K562 (cell line): Measurements from ENCODE around the gene ZNF460. TPM values are rescaled to one million over a fixed set of nuclear protein-coding genes. Genes with fewer than 3 reads are reported as not detected.
A peak's percentile ranks its signal among the peaks of the same experiment; 100 is the strongest.

Experiments used
- CSDE1 ChIP-seq, 2 experiments: fragments of 450-650 bp; IDR thresholded peaks; 2 replicates each; pipeline ENCODE4 v1.6.1; 2016; ENCODE audit warnings: mild to moderate bottlenecking in 1 of 2
- HMGN3 ChIP-seq: IDR thresholded peaks from 2 replicates; pipeline ENCODE4 v1.6.1; 2011; ENCODE audit warnings: borderline replicate concordance, low read depth, mild to moderate bottlenecking, mixed read lengths, low read length; ENCODE audit not compliant: insufficient read length; ENCODE audit errors: extremely low read depth
- POU5F1 ChIP-seq: fragments of 150-350 bp; IDR thresholded peaks from 2 replicates; pipeline ENCODE4 v1.6.1; 2014; ENCODE audit warnings: borderline replicate concordance, low read length, low read depth, mild to moderate bottlenecking; ENCODE audit not compliant: partially characterized antibody
- polyA plus RNA-seq, 8 experiments: library from polyadenylated mRNA; depleted of rRNA in 4 of 8; stranded (reverse) in 5 of 8; unstranded in 3 of 8; fragments of >200 nt; fragmentation: Nextera tagmentation in 2 of 8; fragmentation: Illumina TruSeq in 1 of 8; extraction: Ambion mirVana in 2 of 8; extraction: Trizol in 1 of 8; gene quantifications; 2 replicates each; pipeline versions ENCODE4 v1.2.1 to v1.2.3, GENCODE V29; 2011 to 2014; ENCODE audit warnings: inconsistent platforms in 1 of 8, missing spikeins in 1 of 8
- total RNA-seq, 7 experiments: library from RNA; depleted of rRNA in 6 of 7; stranded (reverse); fragments of >200 nt in 6 of 7; fragmentation: Illumina TruSeq in 2 of 7; extraction: Trizol in 2 of 7; gene quantifications; 2 replicates each; pipeline versions ENCODE4 v1.2.1 to v1.2.3, GENCODE V29; 2011 to 2021; ENCODE audit warnings: low replicate concordance in 1 of 7
- TF ChIP-seq, protein P1 (sequence below), 3 experiments: fragments of 200-800 bp in 1 of 3; fragments of 250-450 bp in 1 of 3; fragments of 450-650 bp in 1 of 3; sonication (Bioruptor Pico) in 1 of 3; sonication (Bioruptor generic) in 1 of 3; formaldehyde crosslinking in 1 of 3; IDR thresholded peaks; 2 replicates each; pipeline versions ENCODE4 v1.6.1 to v1.8.0; 2016 to 2022; ENCODE audit warnings: mild to moderate bottlenecking in 2 of 3, missing genetic modification characterization in 2 of 3, missing compliant biosample characterization in 1 of 3, moderate library complexity in 1 of 3
- TF ChIP-seq, protein P2 (sequence below): sonication (generic); formaldehyde crosslinking; IDR thresholded peaks from 2 replicates; pipeline ENCODE4 v1.9.0; 2022; ENCODE audit warnings: mild to moderate bottlenecking, missing genetic modification reagents
- TF ChIP-seq, protein P3 (sequence below): sonication (generic); formaldehyde crosslinking; IDR thresholded peaks from 2 replicates; pipeline ENCODE4 v1.8.1; 2022; ENCODE audit warnings: missing genetic modification reagents
- TF ChIP-seq, protein P4 (sequence below): fragments of 450-650 bp; formaldehyde crosslinking; IDR thresholded peaks from 2 replicates; pipeline ENCODE4 v1.4.0; 2022; ENCODE audit warnings: missing genetic modification characterization
- TF ChIP-seq, protein P5 (sequence below): IDR thresholded peaks from 2 replicates; pipeline ENCODE4 v1.6.1; 2014; ENCODE audit warnings: antibody characterized with exemption

Gene ZNF460
- total and polyA plus RNA-seq, 9 of the 15 experiments (the other 6 are each of a cell fraction or from before 2014, with no cell fraction given): 0.45 to 36.2 (median 16.6) TPM

DNA sequence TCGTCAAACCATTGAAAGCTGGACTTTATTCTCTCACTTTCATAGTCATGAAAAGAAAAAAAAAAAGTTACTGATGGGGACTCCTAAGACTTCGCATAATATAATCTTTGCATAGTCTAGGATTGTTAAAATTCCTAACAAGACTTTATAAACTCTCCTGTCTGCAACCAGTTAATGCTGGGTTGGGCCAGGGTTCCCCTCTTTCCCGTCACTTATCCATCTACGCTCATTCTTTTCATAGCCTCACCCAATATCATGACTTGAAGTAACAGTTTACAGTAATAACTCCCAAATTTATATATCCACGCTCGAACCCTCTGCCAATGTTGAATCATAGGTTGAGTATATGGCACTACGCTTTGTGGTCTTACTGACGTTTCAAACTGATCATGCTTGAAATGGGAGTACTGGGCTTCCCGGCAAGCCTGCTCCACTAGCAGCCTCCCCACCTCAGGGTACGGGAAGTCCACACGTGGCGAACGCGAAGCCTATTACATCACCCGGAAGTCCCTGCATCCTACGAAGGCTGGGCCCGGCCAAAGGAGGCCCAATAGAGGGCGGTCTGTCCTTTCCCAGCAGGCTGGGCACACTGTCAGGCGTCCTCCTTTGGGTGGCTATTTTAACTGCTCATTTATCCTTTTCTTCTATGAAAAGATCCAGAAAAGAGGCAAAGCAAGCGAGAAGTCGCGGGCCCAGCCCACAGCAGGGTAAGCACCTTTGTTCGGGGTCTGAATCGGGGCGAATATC, 694 bp upstream of the ZNF460 start (continued):
- TF ChIP-seq, protein P1, sequence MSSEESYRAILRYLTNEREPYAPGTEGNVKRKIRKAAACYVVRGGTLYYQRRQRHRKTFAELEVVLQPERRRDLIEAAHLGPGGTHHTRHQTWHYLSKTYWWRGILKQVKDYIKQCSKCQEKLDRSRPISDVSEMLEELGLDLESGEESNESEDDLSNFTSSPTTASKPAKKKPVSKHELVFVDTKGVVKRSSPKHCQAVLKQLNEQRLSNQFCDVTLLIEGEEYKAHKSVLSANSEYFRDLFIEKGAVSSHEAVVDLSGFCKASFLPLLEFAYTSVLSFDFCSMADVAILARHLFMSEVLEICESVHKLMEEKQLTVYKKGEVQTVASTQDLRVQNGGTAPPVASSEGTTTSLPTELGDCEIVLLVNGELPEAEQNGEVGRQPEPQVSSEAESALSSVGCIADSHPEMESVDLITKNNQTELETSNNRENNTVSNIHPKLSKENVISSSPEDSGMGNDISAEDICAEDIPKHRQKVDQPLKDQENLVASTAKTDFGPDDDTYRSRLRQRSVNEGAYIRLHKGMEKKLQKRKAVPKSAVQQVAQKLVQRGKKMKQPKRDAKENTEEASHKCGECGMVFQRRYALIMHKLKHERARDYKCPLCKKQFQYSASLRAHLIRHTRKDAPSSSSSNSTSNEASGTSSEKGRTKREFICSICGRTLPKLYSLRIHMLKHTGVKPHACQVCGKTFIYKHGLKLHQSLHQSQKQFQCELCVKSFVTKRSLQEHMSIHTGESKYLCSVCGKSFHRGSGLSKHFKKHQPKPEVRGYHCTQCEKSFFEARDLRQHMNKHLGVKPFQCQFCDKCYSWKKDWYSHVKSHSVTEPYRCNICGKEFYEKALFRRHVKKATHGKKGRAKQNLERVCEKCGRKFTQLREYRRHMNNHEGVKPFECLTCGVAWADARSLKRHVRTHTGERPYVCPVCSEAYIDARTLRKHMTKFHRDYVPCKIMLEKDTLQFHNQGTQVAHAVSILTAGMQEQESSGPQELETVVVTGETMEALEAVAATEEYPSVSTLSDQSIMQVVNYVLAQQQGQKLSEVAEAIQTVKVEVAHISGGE (CRISPR knock-in tag; IDR thresholded peaks at IDR 0.05): peak in 1 of 3 experiments; percentile 64; a peak in 2 of 6 replicates
- TF ChIP-seq CSDE1 (IDR thresholded peaks at IDR 0.05) (no peak), POU5F1 (no peak), HMGN3 (no peak)
- TF ChIP-seq, protein P2, sequence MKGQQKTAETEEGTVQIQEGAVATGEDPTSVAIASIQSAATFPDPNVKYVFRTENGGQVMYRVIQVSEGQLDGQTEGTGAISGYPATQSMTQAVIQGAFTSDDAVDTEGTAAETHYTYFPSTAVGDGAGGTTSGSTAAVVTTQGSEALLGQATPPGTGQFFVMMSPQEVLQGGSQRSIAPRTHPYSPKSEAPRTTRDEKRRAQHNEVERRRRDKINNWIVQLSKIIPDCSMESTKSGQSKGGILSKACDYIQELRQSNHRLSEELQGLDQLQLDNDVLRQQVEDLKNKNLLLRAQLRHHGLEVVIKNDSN (CRISPR knock-in tag): peak; percentile 75
- TF ChIP-seq, protein P3, sequence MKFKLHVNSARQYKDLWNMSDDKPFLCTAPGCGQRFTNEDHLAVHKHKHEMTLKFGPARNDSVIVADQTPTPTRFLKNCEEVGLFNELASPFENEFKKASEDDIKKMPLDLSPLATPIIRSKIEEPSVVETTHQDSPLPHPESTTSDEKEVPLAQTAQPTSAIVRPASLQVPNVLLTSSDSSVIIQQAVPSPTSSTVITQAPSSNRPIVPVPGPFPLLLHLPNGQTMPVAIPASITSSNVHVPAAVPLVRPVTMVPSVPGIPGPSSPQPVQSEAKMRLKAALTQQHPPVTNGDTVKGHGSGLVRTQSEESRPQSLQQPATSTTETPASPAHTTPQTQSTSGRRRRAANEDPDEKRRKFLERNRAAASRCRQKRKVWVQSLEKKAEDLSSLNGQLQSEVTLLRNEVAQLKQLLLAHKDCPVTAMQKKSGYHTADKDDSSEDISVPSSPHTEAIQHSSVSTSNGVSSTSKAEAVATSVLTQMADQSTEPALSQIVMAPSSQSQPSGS (CRISPR knock-in tag): peak; percentile 90
- TF ChIP-seq, protein P4, sequence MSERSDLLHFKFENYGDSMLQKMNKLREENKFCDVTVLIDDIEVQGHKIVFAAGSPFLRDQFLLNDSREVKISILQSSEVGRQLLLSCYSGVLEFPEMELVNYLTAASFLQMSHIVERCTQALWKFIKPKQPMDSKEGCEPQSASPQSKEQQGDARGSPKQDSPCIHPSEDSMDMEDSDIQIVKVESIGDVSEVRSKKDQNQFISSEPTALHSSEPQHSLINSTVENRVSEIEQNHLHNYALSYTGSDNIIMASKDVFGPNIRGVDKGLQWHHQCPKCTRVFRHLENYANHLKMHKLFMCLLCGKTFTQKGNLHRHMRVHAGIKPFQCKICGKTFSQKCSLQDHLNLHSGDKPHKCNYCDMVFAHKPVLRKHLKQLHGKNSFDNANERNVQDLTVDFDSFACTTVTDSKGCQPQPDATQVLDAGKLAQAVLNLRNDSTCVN (CRISPR knock-in tag): 0 out of 2 replicates have a peak, but pooled peaks have one; percentile 8
- TF ChIP-seq, protein P5, sequence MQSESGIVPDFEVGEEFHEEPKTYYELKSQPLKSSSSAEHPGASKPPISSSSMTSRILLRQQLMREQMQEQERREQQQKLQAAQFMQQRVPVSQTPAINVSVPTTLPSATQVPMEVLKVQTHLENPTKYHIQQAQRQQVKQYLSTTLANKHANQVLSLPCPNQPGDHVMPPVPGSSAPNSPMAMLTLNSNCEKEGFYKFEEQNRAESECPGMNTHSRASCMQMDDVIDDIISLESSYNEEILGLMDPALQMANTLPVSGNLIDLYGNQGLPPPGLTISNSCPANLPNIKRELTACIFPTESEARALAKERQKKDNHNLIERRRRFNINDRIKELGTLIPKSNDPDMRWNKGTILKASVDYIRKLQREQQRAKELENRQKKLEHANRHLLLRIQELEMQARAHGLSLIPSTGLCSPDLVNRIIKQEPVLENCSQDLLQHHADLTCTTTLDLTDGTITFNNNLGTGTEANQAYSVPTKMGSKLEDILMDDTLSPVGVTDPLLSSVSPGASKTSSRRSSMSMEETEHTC: peak; percentile 50; the same call in 1 of the 2 replicates
